SK-N-SH treated with all-trans-retinoic acid at 6 μM for 48 hours (cell line): Measurements from ENCODE around the gene ADCYAP1R1.

Experiments
- BACH2 ChIP-seq: fragments of 250-450 bp; sonication (Bioruptor Pico); IDR thresholded peaks from 2 replicates; pipeline ENCODE4 v1.9.0; 2021; ENCODE audit warnings: mild to moderate bottlenecking, borderline replicate concordance
- ISL1 ChIP-seq: fragments of 250-450 bp; sonication (Bioruptor Pico); IDR thresholded peaks from 2 replicates; pipeline ENCODE4 v2.1.2; 2022; ENCODE audit warnings: mild to moderate bottlenecking, moderate library complexity
- OSR1 ChIP-seq: fragments of 250-450 bp; sonication (Bioruptor Pico); IDR thresholded peaks from 2 replicates; pipeline ENCODE4 v1.8.0; 2022; ENCODE audit warnings: moderate library complexity, mild to moderate bottlenecking, inconsistent platforms
- PPARA ChIP-seq: fragments of 250-450 bp; sonication (Bioruptor Pico); IDR thresholded peaks from 2 replicates; pipeline ENCODE4 v1.5.0; 2020; ENCODE audit warnings: mild to moderate bottlenecking, borderline replicate concordance
- SNAI2 ChIP-seq: fragments of 250-450 bp; sonication (Bioruptor Pico); IDR thresholded peaks from 2 replicates; pipeline ENCODE4 v1.5.0; 2020; ENCODE audit warnings: mild to moderate bottlenecking, moderate library complexity
- TCF4 ChIP-seq: fragments of 250-450 bp; sonication (Bioruptor Pico); IDR thresholded peaks from 2 replicates; pipeline ENCODE4 v1.8.0; 2021; ENCODE audit warnings: mild to moderate bottlenecking, moderate library complexity, borderline replicate concordance
- ZC3H10 ChIP-seq: fragments of 250-450 bp; sonication (Bioruptor Pico); IDR thresholded peaks from 2 replicates; pipeline ENCODE4 v1.5.1; 2021; ENCODE audit warnings: mild to moderate bottlenecking, moderate library complexity
- ZNF70 ChIP-seq: fragments of 450-650 bp; formaldehyde crosslinking; IDR thresholded peaks from 2 replicates; pipeline ENCODE4 v1.5.0; 2020; ENCODE audit warnings: mild to moderate bottlenecking, moderate library complexity
- TF ChIP-seq, protein P1 (sequence below): fragments of 250-450 bp; sonication (Bioruptor Pico); IDR thresholded peaks from 2 replicates; pipeline ENCODE4 v1.8.0; 2021; ENCODE audit warnings: low read depth, mild to moderate bottlenecking, moderate library complexity, borderline replicate concordance
- TF ChIP-seq, protein P2 (sequence below): fragments of 250-450 bp; sonication (Bioruptor Pico); IDR thresholded peaks from 2 replicates; pipeline ENCODE4 v1.8.0; 2020; ENCODE audit warnings: mild to moderate bottlenecking, moderate library complexity, borderline replicate concordance
- TF ChIP-seq, protein P3 (sequence below): fragments of 250-450 bp; sonication (Bioruptor Pico); IDR thresholded peaks from 2 replicates; pipeline ENCODE4 v1.5.1; 2020; ENCODE audit warnings: low read depth, mild to moderate bottlenecking, moderate library complexity

DNA sequence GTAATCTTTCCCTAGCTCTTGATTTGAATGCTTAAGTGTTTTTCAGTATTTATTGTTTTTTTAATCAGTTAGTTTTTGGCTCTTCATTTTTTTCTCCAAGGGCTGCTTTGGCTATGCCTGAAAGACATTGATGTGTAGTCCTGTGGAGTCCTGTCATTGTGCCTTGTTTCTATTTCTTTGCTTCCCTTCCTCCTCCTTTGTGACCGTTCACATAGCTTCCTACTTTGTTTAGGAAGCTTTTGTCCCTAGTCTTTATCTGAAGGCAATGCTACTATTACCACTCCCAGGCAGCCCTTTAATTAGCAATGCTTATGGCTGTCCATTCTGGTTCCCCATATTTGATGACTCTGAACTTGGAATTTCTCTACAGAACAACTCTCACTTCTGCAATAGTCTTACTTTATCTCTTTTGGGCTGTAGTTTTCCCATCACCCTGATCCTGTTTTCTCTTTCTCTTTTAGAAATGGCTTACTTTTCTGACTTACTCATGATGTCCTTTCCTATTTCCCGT lies 39.9 kb downstream of the ADCYAP1R1 start:
- TF ChIP-seq ZC3H10 (CRISPR knock-in tag), result no peak
- TF ChIP-seq, protein P1, sequence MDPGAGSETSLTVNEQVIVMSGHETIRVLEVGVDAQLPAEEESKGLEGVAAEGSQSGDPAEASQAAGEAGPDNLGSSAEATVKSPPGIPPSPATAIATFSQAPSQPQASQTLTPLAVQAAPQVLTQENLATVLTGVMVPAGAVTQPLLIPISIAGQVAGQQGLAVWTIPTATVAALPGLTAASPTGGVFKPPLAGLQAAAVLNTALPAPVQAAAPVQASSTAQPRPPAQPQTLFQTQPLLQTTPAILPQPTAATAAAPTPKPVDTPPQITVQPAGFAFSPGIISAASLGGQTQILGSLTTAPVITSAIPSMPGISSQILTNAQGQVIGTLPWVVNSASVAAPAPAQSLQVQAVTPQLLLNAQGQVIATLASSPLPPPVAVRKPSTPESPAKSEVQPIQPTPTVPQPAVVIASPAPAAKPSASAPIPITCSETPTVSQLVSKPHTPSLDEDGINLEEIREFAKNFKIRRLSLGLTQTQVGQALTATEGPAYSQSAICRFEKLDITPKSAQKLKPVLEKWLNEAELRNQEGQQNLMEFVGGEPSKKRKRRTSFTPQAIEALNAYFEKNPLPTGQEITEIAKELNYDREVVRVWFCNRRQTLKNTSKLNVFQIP (CRISPR knock-in tag), result no peak
- TF ChIP-seq, protein P2, sequence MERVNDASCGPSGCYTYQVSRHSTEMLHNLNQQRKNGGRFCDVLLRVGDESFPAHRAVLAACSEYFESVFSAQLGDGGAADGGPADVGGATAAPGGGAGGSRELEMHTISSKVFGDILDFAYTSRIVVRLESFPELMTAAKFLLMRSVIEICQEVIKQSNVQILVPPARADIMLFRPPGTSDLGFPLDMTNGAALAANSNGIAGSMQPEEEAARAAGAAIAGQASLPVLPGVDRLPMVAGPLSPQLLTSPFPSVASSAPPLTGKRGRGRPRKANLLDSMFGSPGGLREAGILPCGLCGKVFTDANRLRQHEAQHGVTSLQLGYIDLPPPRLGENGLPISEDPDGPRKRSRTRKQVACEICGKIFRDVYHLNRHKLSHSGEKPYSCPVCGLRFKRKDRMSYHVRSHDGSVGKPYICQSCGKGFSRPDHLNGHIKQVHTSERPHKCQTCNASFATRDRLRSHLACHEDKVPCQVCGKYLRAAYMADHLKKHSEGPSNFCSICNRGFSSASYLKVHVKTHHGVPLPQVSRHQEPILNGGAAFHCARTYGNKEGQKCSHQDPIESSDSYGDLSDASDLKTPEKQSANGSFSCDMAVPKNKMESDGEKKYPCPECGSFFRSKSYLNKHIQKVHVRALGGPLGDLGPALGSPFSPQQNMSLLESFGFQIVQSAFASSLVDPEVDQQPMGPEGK (CRISPR knock-in tag), result no peak
- no peak for TF ChIP-seq ZNF70 (CRISPR knock-in tag)
- TF ChIP-seq OSR1 (CRISPR knock-in tag), result no peak
- no peak for TF ChIP-seq ISL1 (CRISPR knock-in tag)
- TF ChIP-seq, protein P3, sequence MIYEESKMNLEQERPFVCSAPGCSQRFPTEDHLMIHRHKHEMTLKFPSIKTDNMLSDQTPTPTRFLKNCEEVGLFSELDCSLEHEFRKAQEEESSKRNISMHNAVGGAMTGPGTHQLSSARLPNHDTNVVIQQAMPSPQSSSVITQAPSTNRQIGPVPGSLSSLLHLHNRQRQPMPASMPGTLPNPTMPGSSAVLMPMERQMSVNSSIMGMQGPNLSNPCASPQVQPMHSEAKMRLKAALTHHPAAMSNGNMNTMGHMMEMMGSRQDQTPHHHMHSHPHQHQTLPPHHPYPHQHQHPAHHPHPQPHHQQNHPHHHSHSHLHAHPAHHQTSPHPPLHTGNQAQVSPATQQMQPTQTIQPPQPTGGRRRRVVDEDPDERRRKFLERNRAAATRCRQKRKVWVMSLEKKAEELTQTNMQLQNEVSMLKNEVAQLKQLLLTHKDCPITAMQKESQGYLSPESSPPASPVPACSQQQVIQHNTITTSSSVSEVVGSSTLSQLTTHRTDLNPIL (CRISPR knock-in tag), result no peak
- no peak for TF ChIP-seq BACH2 (CRISPR knock-in tag)
- TF ChIP-seq SNAI2 (CRISPR knock-in tag), result no peak
- TF ChIP-seq TCF4 (CRISPR knock-in tag), result no peak
- no peak for TF ChIP-seq PPARA (CRISPR knock-in tag)
